Right lobe of liver (tissue), 4 donors: ENCODE data around the gene MFSD6.

Experiments
- CTCF ChIP-seq, 4 donors: fragments of 200-600 bp in 3 of 4; fragments of 450-650 bp in 1 of 4; IDR thresholded peaks; one replicate each; pipeline versions ENCODE4 v1.5.1 to v1.8.0; 2016 to 2022; ENCODE audit warnings: antibody characterized with exemption in 4 of 4, mild to moderate bottlenecking in 2 of 4
- POLR2A ChIP-seq: fragments of 450-650 bp; IDR thresholded peaks from one replicate; pipeline ENCODE4 v1.6.1; 2017; ENCODE audit warnings: antibody characterized with exemption, mild to moderate bottlenecking
- donor health status: DM: no; HTN: no; CAD: no.
- donor health status: DM: no; HTN: no; CAD: no.
- donor health status: DM: no; HTN: yes; CAD: no.

GRCh38 chr2:190408538-190409271 is 550 bp downstream of the MFSD6 start:
- no peak for TF ChIP-seq CTCF (IDR thresholded peaks at IDR 0.05)
- peak; percentile 31 for TF ChIP-seq POLR2A
